NOMO-1 (cell line): Measurements from ENCODE around the gene NKTR.

Source experiments
- DNase-seq, 2 experiments: peaks; one replicate each; lab custom pipeline; 2025; ENCODE audit not compliant: unreplicated experiment in 2 of 2; lab: John Stamatoyannopoulos, UW

NKTR gene

DNA sequence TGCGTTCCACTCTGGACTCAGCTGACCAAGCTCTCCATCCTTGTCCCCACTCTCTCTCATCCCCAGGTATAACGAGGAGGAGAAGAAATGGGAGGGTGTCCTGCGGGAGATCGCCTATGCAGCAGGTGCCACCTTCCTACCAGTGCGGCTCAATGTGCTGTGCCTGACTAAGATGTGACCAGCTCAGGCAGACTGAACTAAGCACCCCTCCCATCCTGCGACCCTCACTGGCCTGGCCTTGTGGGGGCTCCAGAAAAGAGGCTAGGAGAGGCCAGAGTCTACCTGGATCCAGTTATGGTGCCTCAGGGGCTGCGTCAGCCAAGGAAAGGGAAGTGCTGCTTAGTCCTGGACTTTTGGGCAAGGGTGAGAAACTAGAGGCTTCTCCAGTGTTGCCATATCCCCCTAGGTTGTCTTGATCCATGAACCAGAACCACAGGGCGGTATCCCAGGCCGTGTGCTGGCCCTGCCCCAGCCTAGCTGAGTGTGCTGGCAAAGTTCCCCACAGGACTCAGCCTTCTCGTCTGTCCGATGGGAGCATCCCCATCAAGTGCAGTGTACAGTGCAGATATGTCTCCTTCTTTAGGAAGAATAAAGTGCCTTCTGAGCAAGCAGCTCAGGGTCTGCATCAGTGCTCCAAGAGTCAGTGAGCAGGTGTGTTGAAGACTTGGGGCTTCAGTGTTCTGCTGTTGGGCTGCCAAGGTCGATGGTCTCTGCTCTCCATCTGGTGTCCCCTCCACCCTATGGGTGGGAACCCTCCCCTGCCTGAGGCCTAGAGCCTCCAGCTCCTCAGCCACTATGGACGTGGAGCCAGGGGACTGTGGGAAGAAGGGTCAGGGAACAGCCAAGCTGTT lies 91.6 kb downstream of the NKTR start:
- DNase-seq: no peak

DNA sequence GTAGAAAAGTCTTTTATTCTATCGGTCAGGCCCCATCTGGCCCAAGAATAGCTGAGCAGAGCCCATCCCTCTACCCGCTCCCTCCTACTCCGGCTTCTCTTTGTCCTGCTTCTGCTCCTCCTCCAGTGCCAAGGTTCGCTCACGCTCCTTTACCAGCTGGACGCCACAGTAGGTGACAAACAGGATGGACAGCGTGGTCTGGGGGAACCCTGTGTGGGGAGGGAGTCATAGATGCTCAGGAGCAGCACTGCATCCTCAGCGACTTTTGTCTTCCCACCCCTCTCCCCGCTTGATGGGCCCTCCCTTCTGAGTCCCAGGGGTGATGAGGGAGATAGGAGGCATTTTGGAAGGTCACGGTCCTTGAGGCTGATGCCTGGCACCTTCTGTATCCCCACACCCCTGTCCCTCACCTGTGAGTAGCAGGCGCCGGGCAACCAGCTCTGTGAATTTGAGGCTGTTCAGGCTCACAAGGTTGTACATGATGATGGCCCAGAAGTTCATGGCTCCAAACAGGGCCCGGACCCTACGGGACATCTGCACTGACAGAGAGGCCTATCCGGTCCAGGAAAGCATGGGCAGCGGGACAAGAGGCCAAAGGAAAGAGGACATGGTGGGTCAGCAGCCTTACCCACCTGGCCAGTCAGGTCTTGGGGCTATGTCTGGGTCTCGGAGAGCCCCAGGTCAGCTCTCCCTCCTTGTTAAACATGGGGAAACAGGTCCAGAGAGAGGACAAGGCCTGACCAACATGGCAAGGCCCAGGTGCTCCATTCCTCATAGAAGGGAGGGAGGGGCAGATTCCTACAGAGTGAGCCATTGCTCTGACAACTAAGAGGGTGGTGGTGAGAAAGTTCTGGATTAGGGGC lies 92.4 kb downstream of the NKTR start:
- no peak for DNase-seq

DNA sequence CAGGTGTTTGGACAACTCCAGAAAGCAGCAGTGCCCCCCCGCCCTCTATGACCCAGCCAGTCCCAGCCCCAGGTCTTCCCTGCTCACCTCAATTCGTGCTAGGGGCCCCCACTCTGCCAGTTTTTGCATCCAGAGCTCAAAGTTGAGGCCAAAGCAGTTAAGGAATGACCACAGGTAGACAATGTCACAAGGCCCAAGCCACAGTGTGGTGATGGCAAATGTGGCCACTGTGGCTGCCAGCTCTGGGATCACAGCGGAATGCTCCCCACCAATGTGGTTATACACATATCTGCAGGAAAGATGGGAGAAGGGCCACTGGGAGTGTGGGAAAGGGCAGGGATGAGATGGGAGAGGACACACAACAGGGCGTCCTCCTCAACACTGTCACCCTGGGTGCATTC lies 93.0 kb downstream of the NKTR start:
- DNase-seq: no peak

DNA sequence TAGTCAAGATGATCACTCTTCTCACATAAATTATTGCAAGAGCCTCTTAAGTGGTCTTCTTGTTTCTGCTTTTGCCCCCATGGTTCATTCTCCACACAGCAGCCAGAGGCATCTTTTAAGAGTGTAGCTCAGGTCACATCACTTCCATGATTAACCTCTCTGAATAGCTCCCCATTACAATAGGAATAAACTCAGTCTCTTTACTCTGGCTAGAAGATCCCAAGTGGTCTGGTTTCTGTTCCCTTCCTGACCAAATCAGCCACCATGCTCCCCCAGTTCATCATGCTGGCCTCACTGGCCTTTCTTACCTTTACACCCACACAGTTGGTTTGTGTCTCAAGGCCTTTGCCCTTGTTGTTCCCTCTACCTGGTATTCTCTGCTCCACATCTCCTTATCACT lies 93.9 kb downstream of the NKTR start:
- DNase-seq: no peak

DNA sequence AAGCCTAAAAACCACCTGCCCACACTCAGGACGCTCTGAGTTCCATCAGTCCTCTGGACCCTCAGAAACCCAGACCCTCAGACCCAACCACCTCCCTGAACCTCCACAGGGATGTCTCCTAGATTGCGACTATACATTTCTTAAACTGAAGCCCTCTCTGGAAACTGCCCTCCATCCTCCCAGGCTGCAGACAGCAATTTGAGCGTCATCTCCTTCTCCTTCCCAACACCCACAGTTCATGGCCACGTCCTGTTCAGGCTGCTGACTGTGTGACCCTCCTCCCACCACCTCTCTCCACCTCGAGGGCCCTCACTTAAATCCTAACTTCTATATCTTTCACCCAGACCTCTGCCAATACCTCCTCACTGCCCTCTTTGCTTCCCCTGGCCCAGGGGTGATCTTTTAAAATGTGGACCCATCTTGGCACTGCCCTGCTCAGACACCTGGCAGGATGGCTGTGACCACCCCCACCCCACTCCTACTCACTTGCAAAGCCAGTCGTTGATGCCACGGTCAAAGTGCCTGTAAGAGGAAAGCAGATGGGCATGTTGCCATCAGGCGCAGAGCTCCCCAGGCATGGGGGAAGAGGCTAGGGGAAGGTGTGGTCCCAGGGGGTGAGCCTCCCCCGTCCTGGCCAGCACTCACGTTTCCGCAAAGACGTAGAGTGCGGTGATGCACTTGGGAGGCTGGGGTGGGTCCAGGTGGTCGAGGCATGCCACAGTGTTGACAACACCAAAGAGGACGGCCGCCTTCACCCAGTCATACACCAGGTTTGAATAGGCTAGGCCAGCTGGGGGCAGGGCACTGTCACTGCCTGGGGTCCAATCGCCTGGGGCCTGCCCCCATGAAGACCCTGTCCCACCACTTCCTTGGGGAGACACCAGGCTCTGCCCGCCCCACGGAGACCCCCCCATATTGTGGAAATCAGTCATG lies 96.1 kb downstream of the NKTR start:
- no peak for DNase-seq

DNA sequence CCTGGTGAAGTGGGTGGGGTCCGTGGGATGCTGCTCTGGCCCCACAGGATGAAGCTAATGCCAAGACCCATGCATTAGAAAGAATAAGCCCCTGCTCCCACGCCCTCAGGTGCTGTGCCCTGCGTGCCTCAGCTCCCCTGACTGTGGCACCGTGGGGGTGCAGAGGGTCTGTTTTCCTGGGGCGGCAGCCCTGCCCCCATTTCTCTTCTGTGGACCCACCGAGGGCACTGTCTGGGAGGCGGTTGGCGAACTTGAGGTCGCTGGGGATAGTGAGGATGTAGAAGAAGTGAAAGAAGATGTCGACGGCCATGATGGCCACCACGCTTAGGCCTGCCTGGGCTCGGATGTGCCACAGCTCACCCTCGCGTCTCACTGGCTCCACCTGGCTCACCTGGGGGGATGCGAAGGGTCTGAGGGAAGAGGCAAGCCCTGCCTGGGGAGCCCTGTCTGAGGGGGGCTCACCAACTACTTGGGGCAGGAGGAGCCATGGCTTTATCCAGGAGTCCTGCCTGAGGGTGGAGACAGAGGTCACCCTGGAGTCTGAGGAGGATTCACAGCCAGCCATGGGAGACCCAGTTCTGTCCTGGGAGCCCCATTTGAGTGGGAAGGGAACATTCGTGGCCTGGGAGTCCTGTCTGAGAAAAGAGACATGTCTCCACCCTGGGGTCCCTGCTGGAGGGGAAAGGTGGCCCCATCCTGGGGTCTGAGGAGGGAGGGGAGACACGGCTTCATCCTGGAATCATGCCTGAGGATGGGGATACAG lies 97.0 kb downstream of the NKTR start:
- DNase-seq: no peak
